IMR-90 (cell line): ENCODE measurements around the gene DHCR24. TPM values are rescaled to one million over a fixed set of nuclear protein-coding genes. Genes with fewer than 3 reads are reported as not detected.

ENCODE experiments used
- MAFK ChIP-seq: IDR thresholded peaks from 2 replicates; pipeline ENCODE4 v1.6.1; 2012; ENCODE audit warnings: low read depth, low read length, improper control_type of control experiment
- MAZ ChIP-seq: IDR thresholded peaks from 2 replicates; pipeline ENCODE4 v1.6.1; 2012; ENCODE audit warnings: low read depth, mild to moderate bottlenecking, low read length, improper control_type of control experiment, moderate library complexity, borderline replicate concordance
- polyA plus RNA-seq, 3 experiments: library from polyadenylated mRNA; depleted of rRNA; stranded (reverse); fragments of >200 nt; gene quantifications; 2 replicates each; pipeline ENCODE4 v1.2.3, GENCODE V29; 2012; ENCODE audit warnings: low replicate concordance in 1 of 3
- total RNA-seq: library from RNA; depleted of rRNA; stranded (reverse); fragments of >200 nt; gene quantifications from 2 replicates; pipeline ENCODE4 v1.2.3, GENCODE V29; 2012; rRNA removed

DHCR24 gene
- total and polyA plus RNA-seq, 2 of the 4 experiments (the other 2 are of a cell fraction) = 130 to 194 TPM

- TF ChIP-seq MAZ (no peak), MAFK (no peak)
Measured at GRCh38 chr1:54800041-54800898, 86.7 kb downstream of the DHCR24 start (continued).

Other genes with a start within 250 kb of the DHCR24 start
- gene MROH7, start 245.4 kb downstream of the DHCR24 start, total RNA-seq = not detected in 2 replicates
- 0.06 TPM in 1 of 2 replicates, not detected in the other for gene MROH7, start 245.4 kb downstream of the DHCR24 start, polyA plus RNA-seq (2012; rRNA removed)
- 27.1 and 35.3 TPM in 2 replicates for gene TTC4, start 171.3 kb downstream of the DHCR24 start, total RNA-seq
- gene TTC4, start 171.3 kb downstream of the DHCR24 start, polyA plus RNA-seq (2012; rRNA removed) = 18.0 and 21.6 TPM in 2 replicates
- 6.1 and 6.3 TPM in 2 replicates for gene PARS2, start 122.7 kb downstream of the DHCR24 start, total RNA-seq
- gene PARS2, start 122.7 kb downstream of the DHCR24 start, polyA plus RNA-seq (2012; rRNA removed) = 2.9 and 3.4 TPM in 2 replicates
- gene TTC22, start 85.9 kb downstream of the DHCR24 start, total RNA-seq = not detected in 2 replicates
- not detected in 2 replicates for gene TTC22, start 85.9 kb downstream of the DHCR24 start, polyA plus RNA-seq (2012; rRNA removed)
- not detected in 2 replicates for gene TMEM61, start 93.4 kb upstream of the DHCR24 start, total RNA-seq
- gene TMEM61, start 93.4 kb upstream of the DHCR24 start, polyA plus RNA-seq (2012; rRNA removed) = 0.10 TPM in 1 of 2 replicates, not detected in the other
- gene BSND, start 111.7 kb upstream of the DHCR24 start, total RNA-seq = not detected in 2 replicates
- not detected in 2 replicates for gene BSND, start 111.7 kb upstream of the DHCR24 start, polyA plus RNA-seq (2012; rRNA removed)
- gene PCSK9, start 152.4 kb upstream of the DHCR24 start, total RNA-seq = under 0.01 TPM in 2 replicates
- 0.14 and 0.17 TPM in 2 replicates for gene PCSK9, start 152.4 kb upstream of the DHCR24 start, polyA plus RNA-seq (2012; rRNA removed)